ENCODE measurements around the gene SSBP2. TPM values are rescaled to one million over a fixed set of nuclear protein-coding genes. Genes with fewer than 3 reads are reported as not detected.
A peak's percentile ranks its signal among the peaks of the same experiment; 100 is the strongest.

SSBP2 gene
- total RNA-seq, 6 donors from 2014 or later: 23.0 to 110 (median 32.9) TPM

- Histone ChIP-seq H3K4me1 (no peaks in the 10 kb centered on the region), H3K36me3 (peaks cover 0 to 20% (median 0%) of the 10 kb centered on the region in 4 donors), H3K27me3 (no peaks in the 10 kb centered on the region), H3K9me3 (no peaks in the 10 kb centered on the region), H3K4me3 (no peak overlapping the region), H3K27ac (no peak overlapping the region)
- WGBS, 2 donors: 57 to 64% methylated on average over 6 of the region's 6 CpGs
- TF ChIP-seq EP300 (IDR thresholded peaks at IDR 0.05) (no peak), POLR2AphosphoS5 (IDR thresholded peaks at IDR 0.05) (no peak), POLR2A (IDR thresholded peaks at IDR 0.05) (no peak)
- TF ChIP-seq, protein P1, sequence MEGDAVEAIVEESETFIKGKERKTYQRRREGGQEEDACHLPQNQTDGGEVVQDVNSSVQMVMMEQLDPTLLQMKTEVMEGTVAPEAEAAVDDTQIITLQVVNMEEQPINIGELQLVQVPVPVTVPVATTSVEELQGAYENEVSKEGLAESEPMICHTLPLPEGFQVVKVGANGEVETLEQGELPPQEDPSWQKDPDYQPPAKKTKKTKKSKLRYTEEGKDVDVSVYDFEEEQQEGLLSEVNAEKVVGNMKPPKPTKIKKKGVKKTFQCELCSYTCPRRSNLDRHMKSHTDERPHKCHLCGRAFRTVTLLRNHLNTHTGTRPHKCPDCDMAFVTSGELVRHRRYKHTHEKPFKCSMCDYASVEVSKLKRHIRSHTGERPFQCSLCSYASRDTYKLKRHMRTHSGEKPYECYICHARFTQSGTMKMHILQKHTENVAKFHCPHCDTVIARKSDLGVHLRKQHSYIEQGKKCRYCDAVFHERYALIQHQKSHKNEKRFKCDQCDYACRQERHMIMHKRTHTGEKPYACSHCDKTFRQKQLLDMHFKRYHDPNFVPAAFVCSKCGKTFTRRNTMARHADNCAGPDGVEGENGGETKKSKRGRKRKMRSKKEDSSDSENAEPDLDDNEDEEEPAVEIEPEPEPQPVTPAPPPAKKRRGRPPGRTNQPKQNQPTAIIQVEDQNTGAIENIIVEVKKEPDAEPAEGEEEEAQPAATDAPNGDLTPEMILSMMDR (IDR thresholded peaks at IDR 0.05): no peak
- peak in 1 of 2 donors; percentile 71 for ATAC-seq (ENCODE audit: low FRiP score in 2 of 2)
- no peak for DNase-seq
These were observed 330.7 kb downstream of the SSBP2 start for GRCh38 chr5:81420039-81420667.

DNA sequence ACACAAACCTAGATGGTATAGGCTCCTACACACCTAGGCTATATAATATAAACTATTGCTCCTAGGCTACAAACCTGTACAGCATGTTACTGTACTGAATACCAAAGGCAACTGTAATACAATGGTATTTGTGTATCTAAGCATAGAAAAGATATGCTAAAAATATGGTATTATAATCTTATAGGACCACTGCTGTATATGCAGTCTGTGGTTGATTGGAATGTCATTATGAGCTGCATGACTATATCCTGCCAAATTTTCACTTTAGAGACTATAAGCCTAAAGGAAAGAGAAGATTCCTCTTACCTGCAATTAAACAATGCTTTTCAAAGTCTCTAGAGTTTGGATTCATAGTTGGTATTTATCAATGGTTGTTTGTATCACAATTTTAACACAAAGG, 332.3 kb downstream of the SSBP2 start:
- no peak overlapping the region for H3K4me3 ChIP-seq
- H3K9me3 ChIP-seq: no peaks in the 10 kb centered on the region
- no peaks in the 10 kb centered on the region for H3K4me1 ChIP-seq
- DNase-seq: no peak
- TF ChIP-seq EP300 (IDR thresholded peaks at IDR 0.05) (no peak), POLR2A (IDR thresholded peaks at IDR 0.05) (no peak), POLR2AphosphoS5 (IDR thresholded peaks at IDR 0.05) (no peak)
- TF ChIP-seq, protein P1 (IDR thresholded peaks at IDR 0.05): no peak
- no peak for ATAC-seq (ENCODE audit: low FRiP score in 2 of 2)
- peaks cover 0 to 20% (median 0%) of the 10 kb centered on the region in 4 donors for H3K36me3 ChIP-seq
- no peaks in the 10 kb centered on the region for H3K27me3 ChIP-seq
- H3K27ac ChIP-seq: no peak overlapping the region

DNA sequence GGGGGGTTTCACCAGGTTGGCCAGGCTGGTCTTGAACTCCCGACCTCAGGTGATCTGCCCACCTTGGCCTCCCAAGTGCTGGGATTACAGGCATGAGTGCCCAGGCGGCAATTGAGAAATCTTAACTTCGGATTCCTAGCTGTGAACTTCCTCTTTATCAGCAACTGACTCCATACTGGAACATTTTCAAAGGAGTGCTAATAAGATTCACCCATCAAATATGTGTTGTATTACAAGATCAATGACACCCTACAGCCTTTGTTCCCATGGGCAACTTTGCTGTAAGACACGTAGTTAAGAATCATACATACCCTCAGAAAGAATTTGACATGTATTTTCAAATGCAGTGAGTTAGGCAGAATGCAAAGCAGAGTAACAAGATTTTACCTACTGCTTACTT, 333.8 kb downstream of the SSBP2 start:
- Histone ChIP-seq H3K4me1 (no peaks in the 10 kb centered on the region), H3K36me3 (peaks cover 0 to 20% (median 0%) of the 10 kb centered on the region in 4 donors), H3K9me3 (no peaks in the 10 kb centered on the region), H3K27ac (no peak overlapping the region), H3K27me3 (no peaks in the 10 kb centered on the region), H3K4me3 (no peak overlapping the region)
- ATAC-seq (ENCODE audit: low FRiP score in 2 of 2): no peak
- TF ChIP-seq, protein P1 (IDR thresholded peaks at IDR 0.05): no peak
- TF ChIP-seq POLR2A (IDR thresholded peaks at IDR 0.05) (no peak), EP300 (IDR thresholded peaks at IDR 0.05) (no peak), POLR2AphosphoS5 (IDR thresholded peaks at IDR 0.05) (no peak)
- WGBS, 2 donors: 84 to 89% methylated on average over 3 to 4 of the region's 4 CpGs
- no peak for DNase-seq

DNA sequence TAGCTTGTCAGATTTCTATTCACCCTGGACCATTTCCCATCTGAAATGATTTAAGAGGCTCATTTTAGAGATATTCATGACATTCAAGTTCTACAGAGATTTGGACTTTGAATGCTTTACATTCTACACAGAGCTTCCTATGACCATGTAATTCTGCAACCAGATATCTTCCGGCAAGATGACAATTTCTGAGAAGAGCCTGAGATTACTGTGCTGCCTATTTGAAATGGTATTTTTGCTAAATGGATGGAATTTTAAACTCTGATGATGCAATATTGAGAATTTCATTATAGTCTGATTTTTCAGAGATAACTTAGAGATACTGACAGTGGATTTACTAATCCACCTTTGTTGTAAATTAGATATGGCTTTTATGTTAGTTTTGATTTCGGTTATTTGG, 341.0 kb downstream of the SSBP2 start:
- ATAC-seq (ENCODE audit: low FRiP score in 2 of 2) (no peak), DNase-seq (no peak)
- H3K27me3 ChIP-seq: no peaks in the 10 kb centered on the region
- H3K4me1 ChIP-seq: no peaks in the 10 kb centered on the region
- no peak overlapping the region for H3K27ac ChIP-seq
- H3K36me3 ChIP-seq: no peaks in the 10 kb centered on the region
- H3K9me3 ChIP-seq: no peaks in the 10 kb centered on the region
- TF ChIP-seq EP300 (IDR thresholded peaks at IDR 0.05) (no peak), POLR2A (IDR thresholded peaks at IDR 0.05) (no peak), POLR2AphosphoS5 (IDR thresholded peaks at IDR 0.05) (no peak)
- TF ChIP-seq, protein P1 (IDR thresholded peaks at IDR 0.05): no peak
- H3K4me3 ChIP-seq: no peak overlapping the region
- WGBS, 2 donors: 91% methylated on average over 2 of the region's 2 CpGs

GRCh38 chr5:81409361-81409760, 341.5 kb downstream of the SSBP2 start:
- Histone ChIP-seq H3K4me3 (no peak overlapping the region), H3K4me1 (no peaks in the 10 kb centered on the region), H3K36me3 (no peaks in the 10 kb centered on the region), H3K27me3 (no peaks in the 10 kb centered on the region), H3K9me3 (no peaks in the 10 kb centered on the region), H3K27ac (no peak overlapping the region)
- TF ChIP-seq EP300 (IDR thresholded peaks at IDR 0.05): no peak
- TF ChIP-seq, protein P1 (IDR thresholded peaks at IDR 0.05): no peak
- no peak for TF ChIP-seq POLR2AphosphoS5 (IDR thresholded peaks at IDR 0.05)
- no peak for TF ChIP-seq POLR2A (IDR thresholded peaks at IDR 0.05)
- WGBS, 2 donors: 93 to 95% methylated on average over 2 of the region's 2 CpGs
- no peak for ATAC-seq (ENCODE audit: low FRiP score in 2 of 2)
- DNase-seq: no peak
